NCI-H526 (cell line): Measurements from ENCODE around the gene EVC.

Experiments
- DNase-seq, 2 experiments: peaks; one replicate each; lab custom pipeline; 2025; lab: John Stamatoyannopoulos, UW

EVC gene

DNA sequence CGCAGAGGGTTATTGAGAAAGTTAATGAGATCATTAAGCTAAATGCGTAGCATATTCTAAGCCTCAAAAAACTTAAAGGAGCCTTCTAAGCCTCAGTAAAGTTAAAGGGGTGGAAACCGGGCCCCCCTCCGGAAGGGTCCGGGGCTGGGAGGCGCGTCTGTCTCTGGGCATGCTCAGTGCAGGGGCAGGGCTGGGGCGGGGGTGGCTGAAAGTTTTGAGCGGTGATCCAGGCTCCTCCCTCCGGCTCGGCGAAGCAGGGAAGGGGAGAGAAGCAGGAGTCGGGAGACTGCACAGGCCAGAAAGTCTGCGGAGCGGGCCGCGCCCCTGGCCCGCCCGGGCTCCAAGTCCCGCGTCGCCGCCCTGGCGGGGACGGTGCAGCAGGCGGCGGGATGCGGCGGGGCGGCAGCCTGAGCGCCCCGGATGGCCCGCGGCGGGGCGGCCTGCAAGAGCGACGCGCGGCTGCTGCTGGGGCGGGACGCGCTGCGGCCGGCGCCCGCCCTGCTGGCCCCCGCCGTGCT is at the start of gene EVC:
EVC (plus strand) TSS at position 241 of the 518 bp plus-strand sequence; CDS start at position 421, 180 bp downstream.
- peak; percentile 33 to 83 for DNase-seq

DNA sequence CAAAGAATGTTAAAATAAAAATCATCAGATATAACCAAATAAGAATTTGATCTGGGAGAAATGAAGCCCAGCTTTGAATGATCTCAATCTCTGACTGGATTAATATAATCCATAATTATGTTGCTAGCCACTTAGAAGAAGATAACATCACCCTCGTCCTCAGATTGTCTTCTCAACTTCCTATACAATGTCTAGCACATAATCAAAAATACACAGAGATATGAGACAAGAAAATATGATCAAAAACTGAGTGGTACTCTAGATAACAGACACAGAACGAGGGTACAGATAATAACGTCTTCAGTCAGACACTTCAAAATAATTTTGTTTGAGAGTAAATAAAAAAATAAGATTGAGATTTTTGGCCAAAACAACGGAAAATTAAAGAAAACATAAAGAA is 49.8 kb upstream of the EVC start:
- DNase-seq: no peak

GRCh38 chr4:5662555-5662954 is 48.4 kb upstream of the EVC start:
- no peak for DNase-seq

- no peak for DNase-seq
These were observed 46.2 kb upstream of the EVC start for GRCh38 chr4:5664778-5665177.

- DNase-seq: no peak
These were observed 44.3 kb upstream of the EVC start for GRCh38 chr4:5666741-5667140.

DNA sequence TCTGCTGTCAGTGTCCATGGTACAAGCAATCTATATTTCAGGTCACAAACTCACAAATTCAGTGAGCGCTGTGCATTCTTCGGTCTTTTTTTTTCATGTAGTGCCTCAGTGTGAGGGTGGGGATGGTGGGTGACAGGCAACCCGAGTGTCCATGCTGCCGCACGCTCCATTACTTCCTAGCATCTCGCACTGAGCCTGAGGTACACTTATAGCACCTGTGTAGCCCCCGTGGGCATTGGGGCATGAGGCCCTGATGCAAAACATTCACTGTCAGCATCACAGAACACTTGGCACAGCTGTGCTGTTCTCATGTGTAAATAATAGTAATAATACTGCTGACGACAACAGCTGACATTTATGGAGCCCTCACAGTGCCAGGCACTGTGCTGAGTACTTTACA is 34.2 kb upstream of the EVC start:
- DNase-seq: no peak

DNA sequence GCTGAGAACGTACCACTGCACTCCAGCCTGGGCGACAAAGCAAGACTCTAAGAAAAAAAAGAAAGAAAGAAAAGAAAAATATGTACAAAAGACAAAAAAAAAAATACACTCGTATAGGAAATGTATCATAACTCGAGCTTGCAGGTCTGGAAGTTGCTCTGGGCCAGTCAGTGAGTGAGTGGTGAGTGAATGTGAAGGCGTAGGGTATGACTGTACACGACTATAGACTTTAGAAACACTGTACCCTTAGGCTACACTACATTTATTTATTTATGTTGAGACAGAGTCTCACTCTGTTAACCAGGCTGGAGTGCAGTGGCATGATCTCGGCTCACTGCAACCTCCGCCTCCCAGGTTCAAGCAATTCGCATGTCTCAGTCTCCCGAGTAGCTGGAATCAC is 32.0 kb upstream of the EVC start:
- DNase-seq: no peak

- no peak for DNase-seq
These were observed 27.4 kb upstream of the EVC start for GRCh38 chr4:5683566-5683965.

DNA sequence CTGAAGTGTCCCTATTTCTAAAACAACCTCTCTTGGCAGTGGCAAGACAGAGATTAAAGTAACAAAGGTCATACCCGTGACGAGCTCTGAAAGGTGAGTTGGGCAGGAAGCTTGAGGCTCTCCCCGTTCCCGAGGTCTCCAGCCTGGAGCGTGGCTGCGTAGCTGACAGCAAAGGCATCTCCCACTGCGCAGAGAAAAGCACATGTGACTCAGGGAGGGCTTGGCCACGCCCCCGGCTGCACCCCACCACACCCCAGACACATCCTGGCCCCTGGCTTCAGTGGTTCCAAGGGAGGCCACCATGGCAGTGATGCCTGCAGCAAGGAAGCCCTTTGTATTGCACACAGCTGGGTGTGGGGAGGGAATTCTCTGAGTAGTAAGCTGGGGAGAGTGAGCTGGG is 25.7 kb upstream of the EVC start:
- DNase-seq: no peak

DNA sequence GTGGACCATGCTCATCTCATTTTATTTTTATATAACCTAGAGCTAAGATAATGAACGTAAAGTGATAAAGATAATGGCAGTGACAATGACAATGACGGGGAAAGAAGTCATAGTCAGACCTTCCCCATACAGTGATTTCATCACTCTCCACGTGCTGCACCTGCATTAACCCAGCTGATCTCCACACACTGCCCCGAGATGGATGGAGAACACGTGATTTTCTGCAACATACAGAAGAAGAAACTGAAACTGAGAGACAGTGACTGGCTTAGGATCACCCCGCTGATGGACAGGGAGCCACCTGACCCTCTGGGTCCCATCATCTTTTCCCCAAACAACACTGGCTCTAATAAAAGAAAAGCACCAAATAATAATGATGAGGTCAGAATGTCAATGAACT is 24.7 kb upstream of the EVC start:
- DNase-seq: no peak

GRCh38 chr4:5689065-5689464 is 21.9 kb upstream of the EVC start:
- no peak for DNase-seq

GRCh38 chr4:5691491-5692132 is 19.4 kb upstream of the EVC start:
- DNase-seq: no peak

DNA sequence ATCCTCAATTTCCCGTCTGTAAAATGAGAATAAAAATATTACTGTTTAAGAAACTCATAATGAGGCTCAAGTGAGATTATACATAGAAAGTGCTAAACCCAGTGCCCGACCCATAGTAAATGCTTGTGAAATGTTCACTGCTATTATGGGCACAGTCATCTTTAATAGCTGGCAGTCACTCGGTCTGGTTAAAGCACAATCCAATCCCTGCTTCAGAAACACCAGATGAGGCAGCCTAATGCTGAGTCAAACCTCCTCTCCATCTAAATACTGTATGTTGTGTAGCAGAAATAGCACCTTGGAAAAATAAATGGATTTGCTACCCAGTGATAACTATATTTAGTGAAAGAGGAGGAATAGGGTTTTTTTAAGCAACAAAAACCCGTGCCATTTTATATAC is 17.1 kb upstream of the EVC start:
- no peak for DNase-seq

DNA sequence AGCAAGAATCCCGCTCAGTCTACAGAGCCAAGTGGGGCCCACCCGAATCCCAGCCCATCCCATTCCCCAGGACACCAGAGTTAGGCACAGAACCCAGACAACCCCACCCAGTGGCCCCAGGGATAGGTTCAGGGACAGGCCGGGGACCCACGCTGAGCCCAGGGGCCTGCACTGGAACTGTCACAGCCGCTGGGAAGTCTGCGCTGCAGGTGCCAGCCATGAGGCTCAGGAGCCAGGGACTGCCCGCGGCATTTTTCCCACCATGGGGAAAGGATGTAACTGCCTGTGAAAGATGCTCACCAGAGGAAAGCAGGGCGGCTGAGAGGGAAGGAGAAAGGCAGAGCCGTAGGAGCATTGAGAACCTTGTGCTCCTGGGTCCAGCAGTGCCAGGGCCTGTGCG is 14.7 kb upstream of the EVC start:
- DNase-seq: no peak

DNA sequence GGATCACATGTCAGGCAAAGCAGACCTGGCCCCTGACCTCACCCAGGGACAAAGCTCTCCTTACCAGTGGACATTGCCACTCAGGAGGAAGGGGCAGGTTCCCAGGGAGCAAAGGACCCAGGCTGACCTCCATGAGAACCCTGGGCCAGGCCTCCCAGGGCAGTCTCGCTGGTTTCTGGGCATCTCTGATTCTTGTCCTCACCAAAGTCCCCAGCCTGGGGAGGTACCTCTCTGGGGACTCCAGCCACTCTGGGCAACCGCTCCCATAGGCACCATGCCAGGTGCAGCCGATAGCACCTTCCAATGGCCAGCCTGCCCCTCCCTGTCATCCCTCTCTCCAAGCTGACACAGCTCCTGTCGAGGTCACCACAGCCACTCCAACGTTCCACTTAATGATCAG is 10.5 kb upstream of the EVC start:
- DNase-seq: no peak

- no peak for DNase-seq
These were observed 9.0 kb upstream of the EVC start for GRCh38 chr4:5701971-5702370.

DNA sequence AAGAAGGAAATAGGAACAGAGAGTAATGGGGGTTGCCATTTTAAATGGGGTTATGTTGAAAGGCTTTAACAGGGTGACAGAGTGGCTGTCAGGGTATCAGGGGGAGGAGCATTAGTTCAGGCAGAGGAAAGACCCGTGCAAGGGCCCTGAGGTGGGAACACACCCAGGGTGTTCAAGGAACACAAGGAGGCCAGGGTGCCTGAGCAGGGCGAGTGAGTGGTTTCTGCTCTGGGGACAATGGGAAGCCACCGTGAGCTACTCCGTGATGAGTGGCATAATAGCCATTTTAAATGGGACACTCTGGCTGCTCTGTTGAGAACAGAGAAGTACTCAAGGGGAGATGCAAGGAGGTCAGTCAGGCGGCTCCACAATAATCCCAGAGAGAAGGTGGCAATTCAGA is 7.2 kb upstream of the EVC start:
- DNase-seq: no peak

DNA sequence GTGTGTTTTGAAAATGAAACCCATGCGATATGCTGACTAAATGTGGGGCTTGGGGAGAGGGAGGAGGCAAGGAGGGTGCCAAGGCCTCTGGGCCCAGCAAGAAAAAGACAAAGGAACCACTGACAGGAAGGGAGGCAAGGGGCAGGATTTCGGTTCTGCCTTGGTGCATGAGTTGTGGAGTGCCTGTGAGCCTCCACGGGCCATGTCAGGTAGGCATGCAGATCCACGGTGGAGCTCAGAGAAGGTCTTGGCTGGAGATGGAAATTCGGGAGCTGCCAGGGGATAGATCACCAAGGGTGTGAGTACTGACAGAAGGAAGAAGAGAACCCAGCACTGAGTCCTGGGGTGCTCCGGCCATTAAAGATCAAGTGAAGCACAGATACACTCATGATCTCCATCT is 6.7 kb upstream of the EVC start:
- DNase-seq: no peak

- no peak for DNase-seq
These were observed 5.2 kb upstream of the EVC start for GRCh38 chr4:5705647-5706320.

- peak in 1 of 2 experiments; percentile 20 for DNase-seq
These were observed 4.3 kb upstream of the EVC start for GRCh38 chr4:5706486-5707290.

DNA sequence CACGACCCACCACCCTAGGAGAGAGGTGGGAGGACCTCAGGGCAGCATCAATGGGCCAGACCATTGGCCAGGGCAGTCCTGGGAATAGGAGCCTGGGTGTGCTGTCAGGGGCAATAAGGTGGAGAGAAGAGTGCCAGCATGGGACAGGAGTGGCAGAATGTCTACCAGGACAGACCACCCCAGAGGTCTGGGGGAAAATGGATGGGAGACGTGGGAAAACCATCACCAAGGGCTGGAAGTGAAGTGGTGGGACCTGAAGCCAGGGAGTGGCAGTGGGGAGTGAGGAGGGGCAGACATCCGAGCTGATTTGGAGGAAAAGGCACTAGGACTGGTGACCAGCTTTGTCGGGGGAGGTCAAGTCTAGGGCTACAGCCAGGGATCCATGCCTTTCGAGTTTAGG is 3.6 kb upstream of the EVC start:
- no peak for DNase-seq

- DNase-seq: peak in 1 of 2 experiments; percentile 24
These were observed 3.1 kb upstream of the EVC start for GRCh38 chr4:5707778-5708448.
